ENCODE data around the gene TNPO2.
A peak's percentile ranks its signal among the peaks of the same experiment; 100 is the strongest.

Gene TNPO2

DNA sequence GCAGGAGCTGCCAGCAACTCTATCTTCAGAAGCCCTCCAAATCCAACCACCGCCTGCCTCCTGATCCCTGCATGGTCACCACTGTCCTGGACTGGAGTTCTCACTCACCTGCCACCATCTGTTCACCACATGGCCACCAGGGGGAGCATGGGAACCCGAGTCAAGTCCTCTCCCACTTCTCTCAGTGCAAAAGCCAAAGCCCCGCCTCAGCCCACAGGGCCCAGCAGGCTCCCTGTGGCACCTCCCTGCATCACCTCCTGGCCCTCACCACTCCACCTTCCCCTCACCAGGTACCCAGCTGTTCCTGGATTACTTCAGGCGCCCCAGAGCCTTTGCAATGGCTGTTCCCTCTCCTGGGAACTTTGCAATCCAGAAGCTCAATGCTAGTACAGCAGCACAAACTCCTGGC, 47.3 kb downstream of the TNPO2 start:
- DNase-seq (ENCODE audit: low read depth), result peak; percentile 57

DNA sequence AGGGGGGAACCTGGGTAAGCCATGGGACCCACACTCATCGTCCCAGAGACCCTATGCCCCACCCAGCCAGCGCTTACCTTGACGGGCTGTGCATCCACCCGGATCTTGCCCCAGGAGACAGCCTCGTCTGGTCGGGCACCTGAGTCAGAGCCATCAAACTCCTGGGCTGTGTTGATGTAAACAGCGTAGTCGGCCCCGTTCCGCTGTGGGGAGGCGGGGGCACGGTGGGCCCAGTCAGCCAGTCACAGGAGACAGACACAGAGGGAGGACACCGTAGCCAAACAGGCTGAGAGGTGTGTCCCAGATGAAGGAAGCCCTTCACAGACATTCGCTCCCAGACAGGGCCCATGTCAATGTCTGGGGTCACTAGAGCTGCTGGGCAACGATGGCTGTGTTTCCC, 47.8 kb downstream of the TNPO2 start:
- no peak for DNase-seq (ENCODE audit: low read depth)

DNA sequence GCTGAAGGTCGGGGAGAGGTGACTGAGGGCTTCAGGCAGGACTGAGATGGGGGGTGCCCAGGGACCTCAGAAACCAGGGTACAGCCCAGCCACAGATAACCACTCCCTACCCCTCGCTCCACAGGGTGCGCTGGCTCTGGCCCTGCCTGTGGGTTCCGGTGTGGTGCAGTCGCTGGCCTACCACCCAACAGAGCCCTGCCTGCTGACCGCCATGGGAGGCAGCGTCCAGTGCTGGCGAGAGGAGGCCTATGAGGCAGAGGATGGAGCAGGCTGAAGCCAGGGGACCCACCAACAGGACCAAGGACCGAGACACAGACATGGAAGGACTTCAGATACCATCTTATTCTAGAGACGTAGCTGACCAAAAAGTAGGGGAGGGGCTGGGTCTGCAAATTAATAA, 48.3 kb downstream of the TNPO2 start:
- no peak for DNase-seq (ENCODE audit: low read depth)

DNA sequence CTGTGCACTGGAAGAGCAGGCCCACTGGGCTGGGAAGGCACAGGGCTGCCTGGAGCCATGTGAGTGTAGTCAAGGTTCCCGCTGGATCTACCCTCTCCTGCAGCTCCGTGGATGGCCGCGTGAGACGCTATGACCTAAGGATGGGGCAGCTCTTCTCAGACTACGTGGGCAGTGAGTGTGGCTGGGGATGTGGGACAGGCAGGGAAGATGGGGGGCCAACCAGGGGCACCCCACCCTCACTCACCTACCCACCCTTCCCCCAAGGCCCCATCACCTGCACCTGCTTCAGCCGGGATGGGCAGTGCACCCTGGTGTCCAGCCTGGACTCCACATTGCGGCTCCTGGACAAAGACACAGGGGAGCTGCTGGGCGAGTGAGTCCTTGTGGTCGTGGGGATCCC, 51.0 kb downstream of the TNPO2 start:
- DNase-seq (ENCODE audit: low read depth), result no peak

DNA sequence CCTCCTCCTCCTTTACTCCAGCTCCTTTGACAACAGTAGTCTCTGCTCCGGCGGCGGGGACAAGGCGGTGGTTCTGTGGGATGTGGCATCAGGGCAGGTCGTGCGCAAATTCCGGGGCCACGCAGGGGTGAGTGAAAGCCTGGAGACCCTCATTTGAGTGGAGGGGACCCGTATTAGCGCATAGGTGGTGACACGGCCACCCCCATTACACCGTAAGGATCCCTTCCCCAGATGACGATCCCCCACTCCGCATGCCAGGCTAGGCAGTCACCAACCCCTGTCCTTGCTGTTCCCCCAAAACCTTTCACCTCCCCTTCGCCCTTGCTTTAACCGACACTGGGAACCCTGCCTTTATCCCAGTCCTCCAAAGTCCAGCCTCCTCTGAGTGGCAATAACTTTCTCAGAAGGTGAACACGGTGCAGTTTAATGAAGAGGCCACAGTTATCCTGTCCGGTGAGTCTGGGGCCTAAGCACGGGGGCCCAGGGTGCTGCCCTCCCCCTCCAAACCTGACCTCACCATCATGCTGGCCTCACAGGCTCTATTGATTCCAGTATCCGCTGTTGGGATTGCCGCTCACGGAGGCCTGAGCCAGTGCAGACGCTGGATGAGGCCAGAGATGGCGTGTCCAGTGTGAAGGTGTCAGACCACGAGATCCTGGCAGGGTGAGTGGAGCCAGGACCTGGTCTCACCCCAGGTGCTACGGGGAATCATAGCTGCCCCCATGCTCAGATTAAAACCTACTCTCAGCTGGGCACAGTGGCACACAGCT, 53.4 kb downstream of the TNPO2 start:
- DNase-seq (ENCODE audit: low read depth), result no peak

DNA sequence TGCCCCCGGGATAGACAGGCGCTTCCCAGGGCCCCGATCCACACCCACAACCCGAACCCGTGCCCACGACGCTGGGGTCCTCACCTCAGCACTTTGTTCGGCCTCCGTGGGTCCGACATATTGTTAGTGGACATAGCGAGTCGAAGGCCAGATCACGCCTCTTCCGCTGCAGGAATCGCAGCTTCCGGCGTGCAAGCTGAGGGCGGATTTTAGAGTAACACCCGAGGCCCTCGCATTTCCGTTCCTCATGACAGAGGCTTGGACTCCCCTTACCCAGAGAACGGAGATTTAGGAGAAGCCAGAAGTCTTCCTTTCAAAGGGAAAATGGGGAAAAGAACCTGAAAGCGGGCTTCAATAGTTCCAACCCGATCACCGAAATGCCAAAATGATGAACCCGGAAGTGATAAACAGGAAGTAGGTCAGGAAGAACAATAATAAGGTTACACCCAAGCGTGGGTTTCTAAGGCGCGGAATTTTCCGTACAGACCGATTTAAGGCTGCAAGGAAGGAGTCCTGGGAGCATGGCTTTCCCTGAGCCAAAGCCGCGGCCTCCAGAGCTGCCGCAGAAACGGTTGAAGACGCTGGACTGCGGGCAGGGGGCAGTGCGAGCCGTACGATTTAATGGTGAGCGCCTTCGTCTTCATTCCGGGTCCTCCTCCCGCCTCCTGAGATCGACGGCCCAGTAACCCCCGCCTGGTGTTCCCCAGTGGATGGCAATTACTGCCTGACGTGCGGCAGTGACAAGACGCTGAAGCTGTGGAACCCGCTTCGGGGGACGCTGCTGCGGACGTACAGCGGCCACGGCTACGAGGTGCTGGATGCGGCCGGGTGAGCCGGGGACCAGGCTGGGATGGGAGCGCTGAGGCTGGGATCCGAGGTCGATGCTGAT, 54.2 kb downstream of the TNPO2 start:
- DNase-seq (ENCODE audit: low read depth), result peak; percentile 84

DNA sequence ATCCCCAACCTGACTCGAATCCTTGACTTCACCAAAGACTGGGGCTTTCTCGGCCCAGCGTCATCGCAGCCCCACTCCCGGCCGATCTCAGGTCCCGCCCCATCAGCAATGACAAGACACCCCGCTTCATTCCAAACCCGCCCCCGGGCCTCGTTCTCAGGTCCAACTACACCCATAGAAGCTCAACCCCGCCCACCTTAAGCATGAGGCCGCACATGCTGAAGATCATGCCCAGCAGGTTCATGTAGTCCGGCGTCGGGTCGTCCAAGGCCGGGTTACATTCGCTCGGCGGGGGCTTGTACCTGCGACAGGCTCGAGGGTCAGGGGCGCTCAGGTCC, 54.8 kb downstream of the TNPO2 start:
- DNase-seq (ENCODE audit: low read depth), result peak; percentile 68

DNA sequence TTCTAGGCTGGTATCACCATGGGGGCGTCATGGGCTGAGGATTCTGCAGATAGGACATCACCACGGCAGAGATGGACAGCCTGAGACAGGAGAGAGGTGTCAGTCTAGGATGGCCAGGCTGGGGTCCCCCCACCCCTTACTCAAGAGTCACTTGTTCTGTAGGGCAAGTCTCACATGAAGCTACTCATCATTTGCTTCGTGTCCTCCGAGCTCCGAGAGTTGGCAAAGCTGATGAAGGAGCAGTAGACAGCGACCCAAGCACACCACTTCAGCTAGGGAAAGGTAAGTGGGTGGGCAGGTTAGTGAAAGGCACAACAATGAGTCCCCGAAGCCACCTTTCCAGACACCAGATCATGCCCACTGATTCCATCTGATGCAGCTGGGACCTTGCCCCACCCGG, 55.4 kb downstream of the TNPO2 start:
- no peak for DNase-seq (ENCODE audit: low read depth)

DNA sequence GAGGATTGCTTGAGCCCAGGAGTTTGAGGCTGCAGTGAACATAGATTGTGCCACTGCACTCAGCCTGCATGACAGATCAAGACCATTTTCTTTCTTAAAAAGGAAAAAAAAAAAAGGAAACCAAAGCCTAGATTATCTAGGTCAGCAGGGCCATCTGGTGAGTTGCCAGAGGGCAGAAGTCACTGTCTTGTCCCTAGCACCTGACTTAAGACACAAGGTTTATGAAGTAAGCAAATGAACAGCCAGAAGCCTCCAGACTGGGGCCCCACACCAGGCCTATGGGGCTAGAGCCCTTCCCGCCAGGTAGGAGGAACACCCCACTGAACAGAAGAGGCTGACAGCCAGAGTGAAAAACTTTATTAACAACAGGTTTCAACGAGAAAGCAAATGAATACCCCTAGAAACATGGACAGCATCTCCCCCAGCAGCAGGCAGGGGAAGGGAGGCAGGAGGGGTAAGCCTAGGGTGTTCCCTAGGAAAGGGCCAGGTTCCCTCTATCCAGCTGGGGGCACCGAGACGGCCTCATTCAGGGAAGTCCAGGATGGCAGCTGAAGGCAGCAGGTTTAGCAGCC, 55.9 kb downstream of the TNPO2 start:
- DNase-seq (ENCODE audit: low read depth), result no peak

DNA sequence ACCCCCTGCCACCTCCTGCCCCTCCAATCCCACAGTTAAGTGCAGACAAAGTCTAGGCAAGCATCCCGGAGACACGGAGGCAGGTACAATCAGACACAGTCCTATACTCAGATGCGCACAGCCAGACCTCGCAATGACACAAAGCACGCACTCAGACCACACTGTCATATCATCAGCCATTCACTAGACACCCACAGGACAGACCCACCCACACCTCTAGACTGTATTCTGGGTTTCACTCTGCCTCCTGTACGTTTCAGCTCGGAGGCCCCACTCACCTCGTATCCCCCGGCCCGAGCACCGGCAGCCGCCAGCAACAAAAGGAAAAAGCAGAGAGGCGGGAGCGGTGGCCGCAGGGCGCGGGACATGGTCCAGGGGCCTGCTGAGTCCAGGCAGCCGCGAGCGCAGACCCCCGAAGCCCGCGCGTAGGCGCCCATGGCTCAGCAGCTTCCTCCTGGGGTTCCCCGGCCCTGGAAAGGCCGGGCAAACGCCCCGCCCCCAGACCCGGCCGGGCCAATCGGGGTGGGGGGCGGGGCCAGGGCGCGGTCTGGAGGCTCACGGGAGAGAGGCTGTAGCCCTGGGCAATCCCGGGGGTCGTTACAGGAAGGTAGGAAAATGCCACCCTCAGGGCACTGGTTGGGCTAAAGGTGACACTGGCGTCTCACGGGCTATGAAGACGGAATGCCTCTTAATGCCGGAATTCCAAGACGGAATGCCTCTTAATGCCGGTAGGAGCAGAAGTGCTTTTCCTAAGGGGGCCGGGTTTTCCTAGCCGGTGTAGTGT, 57.3 kb downstream of the TNPO2 start, which contains the start of the genes MAN2B1 and WDR83:
MAN2B1 (minus strand) TSS at position 478 of the 784 bp plus-strand sequence; CDS start at position 437, 41 bp downstream.
WDR83 (plus strand) TSS at position 543 of the 784 bp plus-strand sequence. CDS start 2,984 bp downstream, outside the sequence.
- peak; percentile 42 for DNase-seq (ENCODE audit: low read depth)

DNA sequence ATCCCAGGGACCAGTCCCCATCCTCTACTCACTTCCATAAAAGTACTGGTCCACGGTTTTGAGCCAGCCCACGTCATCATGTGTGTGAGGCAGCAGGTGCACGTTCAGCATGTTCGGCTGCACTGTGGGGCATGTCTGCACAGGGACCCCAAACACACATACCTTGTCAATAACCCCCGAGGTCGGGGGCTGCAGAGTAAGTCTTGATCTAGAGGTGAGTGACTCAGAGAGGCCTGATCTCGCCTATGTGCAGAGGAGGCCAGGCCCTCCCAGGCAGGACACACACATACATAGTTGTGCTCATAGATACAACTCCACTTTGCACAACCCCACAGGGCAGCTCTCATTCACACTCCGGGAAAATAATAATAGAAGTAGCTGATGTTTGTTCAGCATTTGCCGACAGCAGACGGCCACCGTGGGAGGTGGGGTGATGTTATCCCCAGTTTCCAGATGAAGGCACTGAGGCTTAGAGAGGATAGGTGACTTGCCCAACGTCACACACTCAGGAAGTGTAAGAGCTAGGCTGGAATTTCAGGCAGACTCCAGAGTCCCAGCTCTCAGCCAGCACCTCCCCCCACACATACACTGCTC, 58.0 kb downstream of the TNPO2 start:
- DNase-seq (ENCODE audit: low read depth), result no peak

DNA sequence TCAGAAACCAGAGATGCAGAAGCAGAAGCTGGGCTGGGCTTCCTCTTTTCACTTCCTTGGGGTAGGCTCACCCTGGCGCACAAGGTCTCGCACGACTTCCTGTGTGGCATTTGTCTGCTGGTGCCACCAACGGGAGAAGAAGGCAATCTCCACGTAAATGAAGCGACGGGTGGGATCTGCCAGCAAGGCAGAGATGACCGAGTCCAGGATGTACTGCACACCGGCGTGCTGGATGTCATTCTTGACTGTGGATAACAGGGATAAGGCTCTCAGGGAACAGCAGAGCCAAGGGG, 58.5 kb downstream of the TNPO2 start:
- no peak for DNase-seq (ENCODE audit: low read depth)

DNA sequence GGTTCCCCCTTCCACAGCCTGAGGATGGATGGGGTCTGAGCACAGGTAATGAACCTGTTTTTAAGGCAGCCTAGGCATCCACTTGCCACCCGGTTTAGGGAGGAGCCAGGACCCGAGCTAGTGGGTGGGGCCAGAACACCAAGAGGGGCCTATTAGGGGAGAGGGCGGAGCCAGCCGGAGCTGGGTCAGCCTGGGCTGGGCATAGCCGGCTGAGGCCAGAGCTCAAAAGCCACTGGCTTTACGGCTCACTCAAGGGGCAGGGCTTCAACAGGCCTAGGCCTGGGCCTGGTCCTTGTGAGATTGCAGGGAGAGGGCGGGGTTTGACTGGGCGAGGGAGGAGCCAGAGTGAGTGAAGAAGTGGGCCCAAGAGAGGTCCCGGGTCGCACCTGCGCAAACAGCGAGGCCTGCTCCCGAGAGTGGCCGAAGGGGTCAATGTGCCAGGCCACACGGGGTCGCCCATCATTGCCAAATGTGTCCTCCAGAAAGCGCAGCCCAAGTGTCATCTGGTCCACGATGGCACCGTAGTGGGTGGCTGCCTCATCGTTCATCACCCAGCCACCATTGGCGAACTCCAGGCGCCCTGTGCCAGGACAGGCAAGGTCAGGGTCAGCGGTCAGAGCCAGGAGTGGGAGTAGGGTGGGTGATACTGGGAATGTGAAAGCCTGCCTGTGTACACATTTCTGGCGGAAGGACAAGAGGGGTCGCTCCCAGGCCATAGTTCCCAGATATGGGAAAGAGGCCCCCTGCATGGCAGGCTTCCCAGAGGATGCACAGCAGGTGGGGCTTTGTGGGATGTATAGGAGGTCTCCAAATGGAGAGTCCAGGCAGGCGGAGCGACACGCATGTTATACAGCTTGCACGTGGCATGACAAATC, 59.1 kb downstream of the TNPO2 start:
- DNase-seq (ENCODE audit: low read depth), result peak; percentile 30

DNA sequence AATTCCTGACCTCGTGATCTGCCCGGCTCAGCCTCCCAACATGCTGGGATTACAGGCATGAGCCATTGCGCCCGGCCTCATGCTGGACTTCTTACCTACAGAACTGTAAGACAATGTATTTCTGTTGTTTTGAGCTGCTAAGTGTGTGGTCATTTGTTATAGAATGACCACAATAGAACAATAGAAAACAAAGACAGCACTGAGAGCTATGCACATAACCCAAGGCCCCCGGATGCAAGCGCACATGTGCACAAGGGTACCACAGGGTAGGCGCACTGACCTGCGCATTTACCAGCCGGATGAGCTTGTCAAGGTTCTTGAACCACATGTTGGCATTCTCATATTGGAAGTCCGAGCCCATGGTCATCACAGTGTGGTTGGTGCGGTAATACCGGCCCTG, 62.8 kb downstream of the TNPO2 start:
- no peak for DNase-seq (ENCODE audit: low read depth)

DNA sequence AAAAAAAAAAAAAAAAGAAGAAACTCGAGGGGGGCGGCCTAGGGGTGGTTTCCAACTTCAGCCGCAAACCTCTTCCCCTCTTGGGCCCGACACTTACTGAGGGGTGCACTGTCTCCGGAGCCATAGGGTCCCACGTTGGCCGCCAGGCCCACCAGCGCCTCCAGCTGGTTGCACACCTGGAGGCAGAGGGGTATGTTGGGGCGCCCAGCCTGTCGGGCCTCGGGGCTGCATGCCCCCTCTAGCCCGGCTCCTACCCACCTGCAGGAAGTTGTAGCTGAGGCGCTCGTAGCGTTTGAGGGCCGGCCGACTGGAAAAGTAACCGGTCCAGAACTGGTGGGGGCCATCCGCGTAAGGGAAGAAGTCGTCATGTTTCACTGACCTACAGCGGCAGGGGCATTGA, 65.8 kb downstream of the TNPO2 start:
- no peak for DNase-seq (ENCODE audit: low read depth)

DNA sequence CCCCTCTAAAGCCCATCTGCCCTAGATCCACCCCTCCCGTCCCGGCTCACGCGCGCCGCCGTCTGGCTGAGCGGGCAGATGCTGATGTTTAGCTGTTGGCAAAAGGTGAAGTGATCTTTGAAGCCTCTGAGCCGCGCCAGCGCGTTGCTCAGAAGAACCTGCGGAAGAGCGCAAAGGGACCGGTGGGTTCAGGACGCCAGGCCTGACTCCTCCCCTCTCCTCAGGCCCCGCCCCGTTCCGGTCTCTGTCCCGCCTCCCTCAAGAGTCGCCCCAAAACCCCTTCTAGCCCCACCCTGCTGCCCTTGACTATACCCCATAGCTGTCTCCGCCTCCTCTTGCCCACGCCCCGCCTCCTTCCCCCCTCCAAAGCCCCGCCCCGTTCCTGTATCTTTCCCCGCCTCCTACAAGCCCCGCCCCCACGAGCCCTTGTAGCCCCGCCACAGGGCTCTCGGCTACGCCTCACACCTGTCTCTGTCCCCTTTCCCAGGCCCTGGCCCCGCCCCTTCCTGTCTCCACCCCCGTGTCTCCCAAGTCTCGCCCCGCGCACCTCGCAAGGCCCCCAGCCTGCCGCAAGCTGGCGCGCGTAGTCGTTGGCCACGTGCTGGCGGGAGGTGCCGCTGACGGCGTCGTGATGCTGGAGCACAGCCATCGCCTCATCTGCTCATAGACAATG, 66.7 kb downstream of the TNPO2 start:
- no peak for DNase-seq (ENCODE audit: low read depth)

DNA sequence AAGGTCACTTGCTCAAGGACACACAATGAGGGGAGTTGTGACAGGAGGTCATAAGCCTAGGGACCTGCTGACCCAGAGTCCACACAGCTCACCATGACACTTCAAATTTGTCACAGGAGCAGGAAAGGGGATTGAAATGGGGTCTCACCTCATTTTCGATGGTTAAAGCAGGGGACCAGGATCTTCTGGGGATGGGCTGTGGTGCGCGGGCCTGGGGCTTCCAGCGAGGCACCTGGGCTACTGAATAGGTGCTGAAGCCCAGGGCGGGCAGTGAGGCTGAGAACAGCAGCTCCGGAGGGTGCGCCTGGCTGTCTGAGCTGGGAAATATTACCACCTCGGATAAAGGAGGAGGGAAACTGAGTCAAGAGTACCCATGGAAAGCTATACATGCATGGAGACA, 68.2 kb downstream of the TNPO2 start:
- no peak for DNase-seq (ENCODE audit: low read depth)

DNA sequence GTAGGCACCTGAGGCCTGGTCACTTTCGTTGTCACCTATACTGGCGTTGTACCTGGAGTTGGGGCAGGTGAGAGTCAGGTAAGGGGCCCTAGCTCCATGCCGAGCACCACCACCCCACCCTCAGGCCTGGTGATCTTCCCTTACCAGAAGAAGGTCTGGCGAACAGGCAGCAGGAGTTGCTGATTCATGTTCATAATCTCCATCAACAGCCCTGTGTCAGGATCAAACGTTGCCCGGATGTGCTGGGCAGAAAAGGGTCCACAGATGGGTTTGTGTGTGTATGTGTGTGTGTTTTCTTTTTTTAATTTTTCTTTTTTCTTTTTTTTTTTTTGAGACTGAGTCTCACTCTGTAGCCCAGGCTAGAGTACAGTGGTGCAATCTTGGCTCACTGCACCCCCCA, 71.5 kb downstream of the TNPO2 start:
- no peak for DNase-seq (ENCODE audit: low read depth)

DNA sequence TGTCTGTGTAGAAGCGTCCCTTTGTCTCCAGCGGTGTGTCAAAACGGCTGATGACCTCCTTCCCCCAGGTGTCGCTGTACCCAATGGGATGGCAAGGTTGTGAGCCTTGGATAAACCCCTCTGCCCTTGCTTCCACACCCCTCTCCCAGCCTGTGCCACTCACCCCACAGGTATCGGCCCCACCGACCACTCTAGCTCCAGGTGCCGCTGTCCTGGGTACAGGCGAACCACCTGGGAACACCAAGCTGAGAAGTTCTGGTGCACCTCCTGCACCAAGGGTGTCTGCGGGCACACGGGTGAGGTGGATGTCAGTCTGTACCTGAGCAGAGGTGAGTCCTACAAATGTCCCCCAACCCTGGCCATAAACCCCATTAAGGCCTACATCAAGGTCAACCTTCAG, 73.8 kb downstream of the TNPO2 start:
- no peak for DNase-seq (ENCODE audit: low read depth)

Data from amniotic epithelial cell (primary cell).